NCI-H524 treated with DMSO at 0.1 percent for 48 hours (cell line): Measurements from ENCODE around the gene KIAA1217.

ENCODE experiments used
- DNase-seq: peaks from one replicate; lab custom pipeline; 2025; lab: John Stamatoyannopoulos, UW

The KIAA1217 gene

DNA sequence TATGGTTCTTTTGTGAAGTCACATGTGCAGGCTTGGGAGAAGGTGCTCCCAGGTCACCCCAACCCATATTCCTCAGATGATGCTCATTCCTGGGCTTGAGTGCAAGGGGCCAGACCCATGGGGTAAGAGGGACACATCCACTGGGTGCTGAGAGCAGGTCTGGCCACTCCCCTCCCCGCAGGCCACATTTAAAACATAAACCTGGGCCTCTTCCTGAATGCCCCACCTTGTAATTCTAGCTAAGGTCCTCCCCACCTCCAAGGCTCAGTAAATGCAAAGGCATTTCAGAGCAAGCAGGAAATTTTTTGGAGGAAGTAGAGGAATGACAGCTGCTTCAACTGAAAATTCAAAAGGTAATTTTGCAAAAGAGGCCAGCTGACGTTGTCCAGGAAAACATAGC is 342.2 kb downstream of the KIAA1217 start:
- DNase-seq, result no peak

DNA sequence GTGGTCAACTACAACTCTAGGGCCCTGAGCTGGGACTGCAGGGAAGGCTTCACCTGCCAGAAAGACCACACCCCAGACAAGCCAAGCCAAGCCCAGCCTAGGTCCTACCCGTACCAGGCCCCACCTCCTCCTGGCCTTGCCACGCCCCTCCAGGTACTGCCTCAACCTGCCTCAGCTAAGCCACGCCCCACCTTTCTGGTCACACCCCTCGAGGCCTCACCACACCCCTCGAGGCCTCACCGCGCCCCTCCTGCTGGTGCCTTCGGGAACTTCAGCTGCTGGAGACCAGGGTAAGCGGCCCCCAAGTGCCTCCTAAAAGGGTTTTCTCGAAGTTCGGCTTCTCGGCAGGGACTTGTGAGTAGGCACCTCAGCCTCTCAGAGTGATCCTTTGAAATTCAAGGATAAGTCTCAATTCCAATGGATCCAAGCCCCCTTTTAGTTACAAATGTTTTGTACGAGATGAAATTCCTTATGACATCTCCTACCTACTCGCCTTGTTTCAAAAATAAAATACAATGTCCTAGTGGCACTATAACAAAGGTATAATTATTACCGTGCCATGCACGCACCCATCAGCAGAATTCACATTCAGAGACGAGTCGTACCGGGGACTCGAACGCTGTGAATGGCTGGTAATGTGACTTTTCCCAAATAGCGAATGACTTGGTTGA is 343.5 kb downstream of the KIAA1217 start:
- DNase-seq, result no peak

DNA sequence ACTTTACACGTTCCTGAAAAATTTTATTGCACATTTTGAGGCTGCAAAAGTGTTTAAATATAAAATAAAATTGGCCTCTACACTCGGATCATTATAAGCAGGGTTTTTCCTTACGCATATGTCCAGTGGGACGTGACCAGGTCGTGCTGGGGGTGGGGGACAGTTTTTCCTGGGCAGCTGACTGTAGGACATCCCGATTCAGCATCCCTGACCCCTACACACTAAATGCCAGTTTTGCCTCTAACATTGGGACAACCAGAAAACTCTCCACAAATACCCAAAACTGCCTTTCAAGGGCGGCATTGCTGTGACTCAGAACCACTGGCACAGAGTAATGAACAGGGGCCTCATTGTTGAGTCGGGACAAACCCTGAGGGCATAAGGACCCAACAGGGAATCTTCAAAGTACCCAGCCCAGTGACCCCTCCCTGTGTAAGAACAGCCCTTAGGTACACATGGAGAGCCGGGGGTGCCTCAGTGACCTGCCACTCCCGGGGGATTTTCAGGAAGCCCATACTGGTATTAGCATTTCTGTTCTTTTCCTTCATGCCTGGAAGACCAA is 344.2 kb downstream of the KIAA1217 start:
- no peak for DNase-seq

DNA sequence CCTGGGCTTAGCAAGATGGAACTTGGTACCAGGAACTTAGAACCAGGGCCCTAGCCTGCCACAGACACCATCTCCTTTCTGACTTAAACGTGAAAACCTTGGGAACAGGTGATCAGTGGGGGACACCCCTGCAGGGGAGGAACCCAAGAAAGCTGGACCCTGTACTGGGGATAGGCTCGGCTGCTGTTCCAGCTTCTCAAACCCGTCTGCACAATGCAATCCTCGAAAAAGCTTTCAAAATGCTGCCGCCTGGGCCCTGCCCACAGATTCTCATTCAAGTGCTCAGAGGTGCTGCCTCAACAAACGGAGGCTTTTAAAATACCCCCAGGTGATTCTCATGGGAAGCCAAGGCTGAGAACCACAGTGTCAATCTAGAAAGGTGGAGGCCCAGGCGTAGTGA is 345.1 kb downstream of the KIAA1217 start:
- no peak for DNase-seq

DNA sequence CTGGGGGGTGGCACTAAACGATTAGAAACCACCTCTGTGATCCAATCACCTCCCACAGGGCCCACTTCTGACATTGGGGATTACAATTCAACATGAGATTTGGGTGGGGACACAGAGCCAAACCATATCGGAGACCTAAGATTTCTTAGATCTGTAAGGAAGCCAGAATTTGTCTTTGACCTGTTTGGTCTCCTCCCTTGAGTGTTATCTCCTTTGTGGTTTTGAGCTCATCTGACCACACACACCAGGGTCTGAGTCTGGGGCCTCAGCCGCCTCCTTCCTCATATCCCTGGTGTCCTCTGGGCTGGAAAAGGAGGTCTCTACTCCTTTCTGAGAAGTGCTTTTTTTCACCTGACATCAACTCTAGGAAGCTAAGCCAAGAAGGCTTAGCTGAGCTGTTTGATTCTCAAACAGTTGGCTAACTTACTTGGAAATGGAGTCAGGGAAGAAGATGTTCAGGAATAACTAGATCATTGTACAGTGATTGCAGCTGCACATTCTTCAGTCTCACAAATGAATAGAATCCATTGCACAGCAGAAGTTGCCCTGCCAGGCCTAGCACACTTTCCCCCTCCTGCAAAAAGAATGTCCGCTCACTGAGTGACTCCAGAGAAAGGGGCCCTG is 347.3 kb downstream of the KIAA1217 start:
- DNase-seq, result no peak

DNA sequence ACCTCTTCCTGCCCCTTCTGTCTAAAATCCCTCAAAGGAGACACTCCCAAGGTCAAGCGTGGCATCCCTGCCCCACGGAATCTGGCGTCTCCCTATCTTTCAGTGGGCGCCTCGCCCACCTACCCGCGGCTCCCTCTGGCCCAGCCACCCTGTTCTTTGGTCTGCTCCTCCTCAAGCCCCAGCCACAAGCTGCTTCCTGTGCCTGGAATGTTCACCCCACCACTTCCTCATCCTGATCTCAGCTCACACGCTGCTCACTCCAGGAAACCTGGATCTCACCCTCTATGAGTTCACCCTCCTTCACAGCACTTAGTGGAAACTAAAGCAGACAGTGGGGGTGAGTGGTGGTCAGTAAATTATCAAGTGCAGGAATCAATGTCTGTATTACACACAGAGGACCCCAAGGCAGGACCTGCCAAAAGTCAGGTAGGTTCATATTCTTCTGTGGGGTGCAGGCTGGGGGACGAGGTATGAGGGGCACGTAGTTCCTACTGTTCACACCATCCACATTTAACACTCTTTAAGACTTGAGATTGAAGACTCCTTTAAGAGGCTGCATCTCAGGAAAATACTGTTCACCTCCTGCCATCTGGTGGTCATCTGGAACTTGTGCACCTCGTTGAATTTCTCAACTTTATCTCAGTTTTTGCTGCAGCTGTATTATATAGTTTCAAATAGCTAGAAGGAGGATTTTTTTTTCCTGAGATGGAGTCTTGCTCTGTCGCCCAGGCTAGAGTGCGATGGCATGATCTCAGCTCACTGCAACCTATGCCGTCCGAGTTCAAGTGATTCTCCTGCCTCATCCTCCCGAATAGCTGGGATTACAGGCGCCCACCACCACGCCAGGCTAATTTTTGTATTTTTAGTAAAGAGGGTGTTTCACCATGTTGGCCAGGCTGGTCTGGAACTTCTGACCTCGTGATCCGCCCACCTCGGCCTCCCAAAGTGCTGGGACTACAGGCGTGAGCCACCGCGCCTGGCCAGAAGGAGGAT is 348.1 kb downstream of the KIAA1217 start:
- no peak for DNase-seq

DNA sequence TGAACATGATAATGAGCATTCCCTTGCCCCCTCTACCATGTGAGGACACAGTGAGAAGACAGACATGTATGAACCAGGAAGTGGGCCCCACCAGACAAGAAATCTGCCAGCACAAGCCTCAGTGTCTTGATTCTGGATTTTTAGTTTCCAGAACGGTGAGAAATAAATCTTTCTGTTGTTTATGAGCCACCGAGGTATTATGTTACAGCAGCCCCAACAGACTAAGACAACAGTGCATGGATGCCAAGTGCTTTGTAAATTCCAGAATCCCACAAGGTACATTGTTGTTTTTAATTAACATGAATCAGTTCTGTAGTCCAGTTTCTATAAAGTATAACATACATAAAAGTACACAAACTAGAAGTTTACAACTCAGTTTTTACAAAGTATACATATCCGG is 352.5 kb downstream of the KIAA1217 start:
- DNase-seq, result no peak

DNA sequence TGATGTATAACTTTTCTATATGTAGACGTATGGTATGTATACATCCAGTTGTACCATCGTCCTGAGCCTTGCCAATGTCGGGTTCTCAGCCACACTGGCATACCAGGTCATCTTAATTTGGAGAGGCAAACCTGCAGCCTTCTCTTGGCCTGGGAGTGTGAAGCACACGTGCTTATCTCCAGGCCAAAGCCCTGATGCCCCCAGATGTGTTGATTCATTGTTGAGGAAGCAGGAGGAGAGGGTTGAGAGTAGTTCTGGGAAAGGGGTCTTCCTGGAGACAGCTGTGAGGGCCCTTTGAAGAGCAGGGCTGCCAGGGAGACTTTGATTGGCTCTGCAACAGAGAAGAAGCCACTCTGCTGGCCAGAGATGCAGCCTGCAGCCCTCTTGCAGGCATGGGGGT is 359.1 kb downstream of the KIAA1217 start:
- no peak for DNase-seq

DNA sequence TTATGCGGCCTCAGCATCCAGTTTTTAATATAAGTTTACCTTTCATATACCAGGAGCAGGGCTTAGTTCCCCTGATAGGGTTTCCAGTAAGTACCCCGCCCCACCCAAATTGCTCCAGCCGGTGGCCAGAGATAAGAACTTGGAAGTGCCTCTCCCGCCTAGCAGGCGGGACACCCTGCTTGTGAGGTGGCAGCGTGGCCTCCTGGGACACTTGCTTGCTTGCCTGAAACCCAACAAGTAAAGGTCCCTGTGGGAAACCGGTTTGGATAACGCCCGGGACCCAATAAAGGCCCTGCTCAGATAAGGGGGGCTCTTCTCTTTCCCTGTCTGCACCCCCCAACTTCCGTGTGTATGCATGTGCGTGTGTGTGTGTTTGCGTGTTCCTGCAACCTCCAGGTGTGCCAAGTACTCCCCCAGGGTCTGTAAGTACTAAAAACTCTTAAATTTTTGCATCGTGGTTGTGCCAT is 360.4 kb downstream of the KIAA1217 start:
- DNase-seq, result no peak

DNA sequence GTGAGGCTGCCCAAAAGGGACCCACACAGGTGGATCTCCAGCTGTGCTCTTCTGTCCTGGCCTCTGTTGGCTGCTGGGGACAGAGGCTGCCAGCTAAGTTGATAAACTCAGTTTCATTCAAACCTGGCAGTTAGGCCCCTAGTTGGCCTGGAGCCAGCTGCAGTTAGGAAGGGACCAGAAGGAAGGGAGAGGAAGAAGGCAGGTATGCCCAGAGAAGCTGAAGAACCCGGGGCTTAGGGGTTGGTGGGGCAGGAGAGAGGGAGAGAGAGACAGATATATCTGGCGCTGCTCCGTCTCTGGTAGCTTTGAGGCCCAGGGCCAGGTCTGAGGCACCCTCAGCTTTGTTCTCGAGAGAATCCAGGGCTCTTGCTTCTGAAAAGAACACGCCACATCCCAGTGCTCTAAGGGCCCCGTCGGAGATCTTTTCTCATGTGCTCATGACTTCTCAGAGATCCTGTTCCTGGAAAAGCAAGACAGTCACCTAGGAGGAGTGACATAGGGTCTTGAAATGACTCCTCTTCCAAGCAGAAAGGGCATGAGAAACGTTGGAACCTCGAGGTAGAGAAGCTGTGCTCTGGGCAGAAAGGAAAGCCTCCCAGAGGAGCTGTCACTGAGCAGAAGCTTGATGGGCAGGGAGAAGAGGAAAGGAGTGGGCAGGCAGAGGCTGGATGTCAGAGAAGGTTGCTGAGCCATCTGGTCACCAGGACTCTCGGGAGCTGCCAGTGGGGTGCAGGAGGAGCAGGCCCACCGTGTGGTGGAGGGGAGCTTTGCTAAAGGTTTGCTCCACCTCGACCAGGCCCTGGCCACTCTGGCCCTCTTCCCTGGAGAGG is 361.1 kb downstream of the KIAA1217 start:
- DNase-seq, result no peak

DNA sequence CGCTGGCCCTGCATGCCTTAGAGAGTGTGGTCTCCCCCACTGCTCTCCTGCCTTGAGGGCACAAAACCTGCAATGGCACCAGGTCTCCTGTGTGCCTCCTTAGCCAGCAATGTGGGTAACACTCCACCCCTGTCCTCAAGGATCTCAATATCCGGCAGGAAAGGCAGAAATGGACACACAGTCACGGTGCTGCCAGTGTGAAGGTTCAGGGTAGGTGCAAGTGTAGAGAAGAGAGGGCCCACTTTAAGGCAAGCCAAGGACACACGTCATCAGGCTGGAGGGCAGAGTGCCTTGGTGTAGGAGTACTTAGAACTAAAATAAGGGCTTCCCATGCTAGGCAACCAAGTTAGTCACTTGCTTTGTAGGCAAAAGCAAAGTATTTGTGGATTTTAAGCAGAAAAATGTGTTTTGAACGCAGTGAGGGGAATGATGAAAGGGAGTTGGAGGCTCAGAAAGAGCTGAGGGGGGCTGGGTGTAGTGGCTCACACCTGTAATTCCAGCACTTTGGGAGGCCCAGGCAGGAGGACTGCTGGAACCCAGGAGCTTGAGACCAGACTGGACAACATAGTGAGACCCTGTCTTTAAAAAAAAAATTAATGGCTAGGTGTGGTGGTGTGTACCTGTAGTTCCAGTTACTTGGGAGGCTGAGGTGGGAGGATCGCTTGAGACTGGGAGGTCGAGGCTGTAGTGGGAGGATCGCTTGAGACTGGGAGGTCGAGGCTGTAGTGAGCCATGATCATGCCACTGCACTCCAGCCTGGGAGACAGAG is 361.9 kb downstream of the KIAA1217 start:
- DNase-seq, result no peak

DNA sequence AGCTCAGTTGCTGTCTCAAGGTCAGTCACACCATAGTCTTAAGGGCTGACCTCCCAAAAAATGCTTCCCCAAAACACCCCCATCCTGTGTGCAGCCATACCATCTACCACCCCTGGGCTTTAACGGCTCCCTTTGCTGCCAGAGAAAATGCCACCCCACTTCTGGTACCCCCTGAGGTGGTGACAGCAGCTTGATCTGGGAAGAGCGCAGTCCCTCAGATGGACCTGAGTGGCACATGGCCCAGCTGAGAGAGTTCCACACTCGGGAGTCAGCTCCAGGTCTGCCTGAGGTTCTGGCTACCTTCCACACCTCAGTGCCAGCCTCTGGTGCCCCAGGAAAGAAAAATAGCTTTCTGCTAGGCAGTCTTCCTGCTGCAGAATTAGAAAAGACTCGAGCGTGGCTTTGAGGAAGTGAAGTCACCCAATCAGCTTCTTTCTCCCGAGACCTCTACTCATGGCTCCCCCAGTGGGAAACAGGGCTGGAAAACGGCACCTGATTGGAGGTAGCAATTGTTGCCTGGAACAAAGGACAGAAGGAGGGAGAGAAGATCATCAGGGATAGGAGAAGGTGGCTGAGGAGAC is 363.0 kb downstream of the KIAA1217 start:
- DNase-seq, result no peak

DNA sequence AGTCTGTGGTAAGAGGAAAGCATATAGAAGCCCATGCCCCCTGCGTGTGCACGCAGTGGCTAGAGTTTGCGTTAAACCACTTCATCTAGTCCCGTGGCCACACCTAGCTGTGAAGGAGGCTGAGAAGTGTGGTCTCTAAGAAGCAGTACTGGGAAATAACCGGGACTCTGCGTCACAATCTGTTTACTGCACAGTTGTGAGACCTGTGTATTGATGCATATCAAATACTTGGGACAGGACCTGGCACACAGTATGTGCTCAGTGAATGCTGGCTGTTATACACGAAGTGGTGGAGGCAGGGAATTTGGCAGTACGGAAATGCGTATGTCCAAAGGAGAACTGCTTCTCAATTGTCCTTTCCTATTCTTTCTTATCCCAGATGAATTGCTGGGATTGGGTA is 365.2 kb downstream of the KIAA1217 start:
- DNase-seq, result no peak

DNA sequence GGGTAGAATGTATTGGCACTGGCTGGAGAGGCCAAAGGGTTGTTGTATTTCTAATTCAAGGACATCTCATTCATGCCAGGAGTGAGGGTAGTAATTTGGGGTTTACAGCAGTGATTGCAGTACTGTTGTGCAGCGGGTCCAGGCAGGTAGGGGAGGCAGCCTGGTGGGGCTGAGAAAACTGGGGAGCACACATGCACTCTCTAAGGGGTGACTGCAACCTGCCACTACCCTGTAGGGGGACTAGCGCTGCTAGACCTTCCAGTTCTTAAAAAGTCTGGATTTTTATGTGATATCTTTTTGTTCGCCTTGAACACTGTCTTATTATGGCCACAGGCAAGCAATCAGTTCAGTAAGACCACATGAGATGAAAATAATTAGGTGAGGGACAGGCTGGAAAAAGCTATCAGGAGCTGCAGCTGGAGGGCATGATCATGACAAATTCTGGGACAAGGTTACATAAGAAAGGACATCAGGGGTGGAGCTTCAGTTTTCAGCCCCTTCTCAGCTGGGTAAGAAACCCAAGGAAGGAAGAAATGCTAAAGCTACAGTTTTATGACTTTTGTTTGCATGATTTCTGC is 365.7 kb downstream of the KIAA1217 start:
- DNase-seq, result no peak

DNA sequence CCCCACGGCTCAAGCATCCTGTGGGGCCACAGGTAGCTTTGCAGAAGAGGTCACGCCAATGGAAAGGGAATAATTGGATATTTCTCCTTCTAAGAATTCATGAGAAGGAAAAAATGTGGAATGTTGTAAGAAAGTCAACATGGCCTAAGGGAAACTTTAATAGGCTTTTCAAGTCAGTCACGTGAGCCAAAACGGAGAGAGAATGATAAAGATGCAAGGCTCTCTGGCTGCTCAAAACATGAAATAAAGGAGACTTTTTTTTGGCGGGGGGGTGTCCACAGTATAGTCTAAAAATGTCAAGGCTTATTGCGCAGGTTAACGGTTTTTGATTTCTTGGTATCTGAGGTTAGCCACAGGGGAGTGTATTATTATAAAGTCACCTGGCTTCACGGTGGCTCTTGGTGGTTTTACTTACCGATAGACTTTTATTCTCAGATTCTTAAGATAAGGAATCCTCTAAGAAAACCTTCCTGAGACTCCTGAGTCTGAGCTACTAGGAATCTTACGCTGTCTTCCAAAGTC is 366.6 kb downstream of the KIAA1217 start:
- DNase-seq, result no peak

DNA sequence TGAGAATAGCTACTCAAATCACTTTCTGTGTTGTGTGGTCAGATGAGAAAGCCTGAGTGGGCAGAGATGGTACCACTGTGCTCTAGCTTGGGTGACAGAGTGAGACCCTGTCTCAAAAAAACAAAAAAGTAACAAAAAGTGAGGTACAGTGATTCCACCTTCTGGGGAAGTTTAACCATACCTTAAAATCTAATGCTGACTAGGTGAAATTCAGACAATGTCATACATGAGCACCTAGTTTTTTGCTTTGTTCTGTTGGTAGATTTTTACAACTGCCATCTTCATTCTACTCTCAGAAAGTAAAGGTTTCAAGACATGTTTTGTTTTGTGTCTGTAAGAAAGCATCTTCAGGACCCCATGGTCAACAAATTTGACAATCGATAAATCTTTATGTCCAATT is 370.5 kb downstream of the KIAA1217 start:
- DNase-seq, result no peak

DNA sequence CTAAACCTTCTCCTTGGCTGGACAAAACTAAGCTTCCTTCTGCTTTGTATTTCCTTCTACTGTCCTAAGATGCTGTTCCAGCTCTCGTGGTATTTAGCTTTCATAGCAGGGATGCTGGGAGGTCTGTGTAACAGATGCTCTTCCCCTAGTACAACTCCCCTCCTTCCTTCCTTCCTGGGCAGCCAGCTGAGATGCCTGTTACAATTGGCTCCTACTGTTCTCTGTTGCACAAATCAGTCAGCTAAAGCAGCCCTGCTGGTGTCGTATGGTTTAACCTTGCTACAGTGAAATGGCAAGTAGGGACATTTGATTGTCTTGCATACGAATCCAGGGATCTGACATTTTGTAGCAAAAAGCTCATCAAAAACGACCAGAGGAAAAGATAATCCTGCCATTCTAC is 371.0 kb downstream of the KIAA1217 start:
- DNase-seq, result no peak

DNA sequence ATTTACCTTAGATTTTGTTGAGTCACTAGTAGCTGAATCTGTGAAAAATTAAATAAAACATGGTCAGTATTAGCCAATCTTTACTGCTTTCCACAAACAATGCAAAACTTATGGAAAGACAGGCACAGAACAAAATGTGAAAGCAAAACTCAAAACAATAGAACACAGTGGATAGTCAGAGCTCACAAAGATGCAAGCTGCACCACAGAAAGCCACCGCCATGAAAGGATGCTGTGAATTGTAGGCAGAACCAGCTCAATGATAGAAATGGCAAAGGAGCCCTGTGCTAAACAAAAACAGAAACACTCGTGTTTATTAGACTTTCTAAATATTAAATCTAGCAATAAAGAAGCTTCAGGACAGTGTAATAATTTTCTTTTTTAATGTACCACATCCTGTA is 380.3 kb downstream of the KIAA1217 start:
- DNase-seq, result no peak

DNA sequence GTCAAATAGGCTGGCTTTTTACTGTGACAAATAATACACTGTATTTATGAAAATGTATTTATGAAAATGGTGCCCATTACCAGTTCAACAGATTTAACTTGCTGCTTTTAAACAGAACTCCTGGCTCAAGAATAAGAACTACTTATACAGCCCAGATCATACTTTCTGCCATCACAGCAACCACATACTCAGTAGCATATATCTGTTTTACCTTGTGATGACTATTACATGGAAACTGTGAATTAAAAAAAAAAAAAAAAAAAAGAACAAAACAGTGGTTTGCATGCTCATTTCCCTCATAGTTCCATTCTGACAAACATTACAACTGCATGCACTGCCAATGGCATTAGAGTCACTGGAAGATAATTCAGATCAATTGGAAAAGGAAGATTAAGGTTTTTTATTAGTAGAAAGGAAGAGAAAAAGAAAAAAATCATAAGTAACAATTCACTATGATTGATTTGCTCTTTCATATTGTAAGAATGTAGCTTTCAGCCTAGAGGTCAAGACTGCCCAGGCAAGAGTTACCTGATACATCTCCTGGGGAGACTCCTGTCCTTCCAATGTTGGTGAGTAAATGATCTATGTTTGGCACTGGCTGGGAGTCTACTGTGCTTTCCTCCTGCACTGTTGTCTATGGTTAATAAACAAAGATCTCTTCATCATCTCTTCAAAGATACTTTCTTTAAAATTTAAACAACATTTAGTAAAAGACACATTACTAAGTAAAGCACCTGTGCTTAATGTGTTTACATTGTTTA is 381.9 kb downstream of the KIAA1217 start:
- no peak for DNase-seq
